ENCODE results near the gene TMEM132E. TPM values are rescaled to one million over a fixed set of nuclear protein-coding genes. Genes with fewer than 3 reads are reported as not detected.

Gene TMEM132E
- total and polyA plus RNA-seq, 2 of the 4 experiments (the other 2 are of a cell fraction): not detected

DNA sequence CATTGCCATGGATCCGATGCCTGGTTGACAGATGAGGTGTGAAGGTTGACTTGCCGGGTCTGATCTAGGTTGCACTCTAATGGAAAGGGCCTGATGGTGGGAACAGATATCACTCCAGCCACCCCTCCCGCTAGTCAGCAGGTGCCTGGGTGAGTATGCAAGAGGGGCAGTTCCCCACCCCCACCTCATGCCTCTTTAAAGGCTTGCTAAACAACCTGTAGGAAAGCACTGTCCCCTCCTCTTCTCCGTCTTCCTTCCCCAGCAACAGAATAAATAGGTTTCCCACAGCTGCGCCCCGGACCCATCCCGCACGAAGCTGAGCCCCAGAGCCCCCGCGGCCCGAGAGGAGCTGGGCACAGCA, 746 bp upstream of the TMEM132E start:
- Histone ChIP-seq H4K91ac (ENCODE audit: insufficient read depth, low read depth, low read length) (no peak overlapping the region), H2BK120ac (ENCODE audit: low read depth, low read length) (no peak overlapping the region), H3K14ac (replicated peaks; ENCODE audit: low read depth, low read length) (no peak overlapping the region), H3K4me3 (ENCODE audit: insufficient read depth, low read depth, low read length) (no peak overlapping the region), H4K20me1 (ENCODE audit: insufficient read depth, low read length) (no peaks in the 10 kb centered on the region), H2AK5ac (ENCODE audit: low read depth, low read length) (no peak overlapping the region), H3K9me1 (ENCODE audit: insufficient read depth, low read length) (no peaks in the 10 kb centered on the region), H4K8ac (ENCODE audit: low read depth in 2 of 2, low read length in 2 of 2) (no peak overlapping the region), H4K5ac (ENCODE audit: low read depth, low read length) (no peak overlapping the region), H3K4me1 (ENCODE audit: control insufficient read depth, insufficient read depth, low read length) (peaks cover 2% of the 10 kb centered on the region; the same call in 1 of the 2 replicates), H3K18ac (ENCODE audit: low read depth, low read length) (no peak overlapping the region), H3K27me3 (ENCODE audit: control insufficient read depth, insufficient read depth, low read length) (peaks cover 74% of the 10 kb centered on the region), H3K56ac (ENCODE audit: extremely low read depth, insufficient read depth, low read length) (no peak overlapping the region), H3K79me1 (ENCODE audit: low read depth in 1 of 2, low read length in 2 of 2) (no peaks in the 10 kb centered on the region), H2BK15ac (ENCODE audit: low read depth, low read length) (no peak overlapping the region), H3K4ac (ENCODE audit: low read depth, low read length) (no peak overlapping the region), H2AK9ac (replicated peaks; ENCODE audit: low read depth, low read length, poor library complexity) (no peak overlapping the region), H3K4me2 (ENCODE audit: low read depth, low read length) (no peak overlapping the region), H2BK20ac (ENCODE audit: low read depth, low read length) (no peak overlapping the region), H2AFZ (replicated peaks; ENCODE audit: low read length, poor library complexity) (peak overlapping the region; percentile 81), H3K23ac (ENCODE audit: low read depth, low read length) (no peak overlapping the region), H3K27ac (ENCODE audit: insufficient read depth, low read length) (no peak overlapping the region), H3K9me3 (ENCODE audit: control insufficient read depth, insufficient read depth, low read length) (no peaks in the 10 kb centered on the region), H2BK5ac (ENCODE audit: low read depth, low read length, poor library complexity, severe bottlenecking) (no peak overlapping the region), H3K36me3 (ENCODE audit: control insufficient read depth, insufficient read depth, low read length) (no peaks in the 10 kb centered on the region), H3K9ac (ENCODE audit: low read depth, low read length) (no peak overlapping the region)
- ChIA-PET CTCF (no interaction called here), POLR2A (ENCODE audit: unreplicated experiment) (no interaction called here)
- DNase-seq (no peak), ATAC-seq (ENCODE audit: low read depth) (no peak)
- TF ChIP-seq, protein P1, sequence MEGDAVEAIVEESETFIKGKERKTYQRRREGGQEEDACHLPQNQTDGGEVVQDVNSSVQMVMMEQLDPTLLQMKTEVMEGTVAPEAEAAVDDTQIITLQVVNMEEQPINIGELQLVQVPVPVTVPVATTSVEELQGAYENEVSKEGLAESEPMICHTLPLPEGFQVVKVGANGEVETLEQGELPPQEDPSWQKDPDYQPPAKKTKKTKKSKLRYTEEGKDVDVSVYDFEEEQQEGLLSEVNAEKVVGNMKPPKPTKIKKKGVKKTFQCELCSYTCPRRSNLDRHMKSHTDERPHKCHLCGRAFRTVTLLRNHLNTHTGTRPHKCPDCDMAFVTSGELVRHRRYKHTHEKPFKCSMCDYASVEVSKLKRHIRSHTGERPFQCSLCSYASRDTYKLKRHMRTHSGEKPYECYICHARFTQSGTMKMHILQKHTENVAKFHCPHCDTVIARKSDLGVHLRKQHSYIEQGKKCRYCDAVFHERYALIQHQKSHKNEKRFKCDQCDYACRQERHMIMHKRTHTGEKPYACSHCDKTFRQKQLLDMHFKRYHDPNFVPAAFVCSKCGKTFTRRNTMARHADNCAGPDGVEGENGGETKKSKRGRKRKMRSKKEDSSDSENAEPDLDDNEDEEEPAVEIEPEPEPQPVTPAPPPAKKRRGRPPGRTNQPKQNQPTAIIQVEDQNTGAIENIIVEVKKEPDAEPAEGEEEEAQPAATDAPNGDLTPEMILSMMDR (conservative IDR thresholded peaks at IDR 0.05; ENCODE audit: low read depth, low read length): no peak
- TF ChIP-seq, protein P2, sequence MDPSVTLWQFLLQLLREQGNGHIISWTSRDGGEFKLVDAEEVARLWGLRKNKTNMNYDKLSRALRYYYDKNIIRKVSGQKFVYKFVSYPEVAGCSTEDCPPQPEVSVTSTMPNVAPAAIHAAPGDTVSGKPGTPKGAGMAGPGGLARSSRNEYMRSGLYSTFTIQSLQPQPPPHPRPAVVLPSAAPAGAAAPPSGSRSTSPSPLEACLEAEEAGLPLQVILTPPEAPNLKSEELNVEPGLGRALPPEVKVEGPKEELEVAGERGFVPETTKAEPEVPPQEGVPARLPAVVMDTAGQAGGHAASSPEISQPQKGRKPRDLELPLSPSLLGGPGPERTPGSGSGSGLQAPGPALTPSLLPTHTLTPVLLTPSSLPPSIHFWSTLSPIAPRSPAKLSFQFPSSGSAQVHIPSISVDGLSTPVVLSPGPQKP (IDR thresholded peaks at IDR 0.05; ENCODE audit: borderline replicate concordance, low read depth, low read length): no peak
- TF ChIP-seq SMC3 (IDR thresholded peaks at IDR 0.05; ENCODE audit: low read depth, low read length) (no peak), CHD1 (IDR thresholded peaks at IDR 0.05; ENCODE audit: low read depth, low read length) (no peak), RFX5 (IDR thresholded peaks at IDR 0.05; ENCODE audit: low read depth, low read length) (no peak), MAFK (IDR thresholded peaks at IDR 0.05; ENCODE audit: low read depth, low read length) (no peak), CEBPB (IDR thresholded peaks at IDR 0.05; ENCODE audit: low read depth, low read length) (no peak), NFE2L2 (IDR thresholded peaks at IDR 0.05; ENCODE audit: low read depth, low read length) (no peak)
- TF ChIP-seq, protein P3, sequence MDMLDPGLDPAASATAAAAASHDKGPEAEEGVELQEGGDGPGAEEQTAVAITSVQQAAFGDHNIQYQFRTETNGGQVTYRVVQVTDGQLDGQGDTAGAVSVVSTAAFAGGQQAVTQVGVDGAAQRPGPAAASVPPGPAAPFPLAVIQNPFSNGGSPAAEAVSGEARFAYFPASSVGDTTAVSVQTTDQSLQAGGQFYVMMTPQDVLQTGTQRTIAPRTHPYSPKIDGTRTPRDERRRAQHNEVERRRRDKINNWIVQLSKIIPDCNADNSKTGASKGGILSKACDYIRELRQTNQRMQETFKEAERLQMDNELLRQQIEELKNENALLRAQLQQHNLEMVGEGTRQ (IDR thresholded peaks at IDR 0.05; ENCODE audit: low read depth, low read length): no peak
- intact Hi-C loops (cut with micrococcal nuclease) (no loop called here), in situ Hi-C loops (cut with MboI; ENCODE audit: low sequenced_read_pairs) (no loop called here), dilution Hi-C loops (cut with HindIII; ENCODE audit: low sequenced_read_pairs, unreplicated experiment) (no loop called here)
- 0% methylated on average over 1 of the region's 11 CpGs; no CpG with 5 or more reads in 1 of the 2 experiments for WGBS, 2 experiments (ENCODE audit: extremely low coverage in 2 of 2, insufficient read length in 1 of 2)
- BruUV-seq (replicated peaks): no TSS peak

Measured in IMR-90 (cell line).